Esophagus mucosa (tissue), 1 donor: ENCODE data around the gene SLCO4C1. TPM values are rescaled to one million over a fixed set of nuclear protein-coding genes. Genes with fewer than 3 reads are reported as not detected.

Experiments used
- ATAC-seq: fragments of 200-7000 bp; cut with Tn5 transposase; one replicate; pipeline ENCODE4 v1.9.1; 2020
- total RNA-seq: library from RNA; stranded (reverse); gene quantifications from one replicate; pipeline ENCODE4 v1.2.4, GENCODE V29; 2023
- donor health status: DM: yes; HTN: yes; CAD: no.

Gene SLCO4C1
- total RNA-seq, 1 donor from 2014 or later = not detected

- no peak for ATAC-seq
Observed at GRCh38 chr5:102270036-102270435, 26.0 kb downstream of the SLCO4C1 start.

DNA sequence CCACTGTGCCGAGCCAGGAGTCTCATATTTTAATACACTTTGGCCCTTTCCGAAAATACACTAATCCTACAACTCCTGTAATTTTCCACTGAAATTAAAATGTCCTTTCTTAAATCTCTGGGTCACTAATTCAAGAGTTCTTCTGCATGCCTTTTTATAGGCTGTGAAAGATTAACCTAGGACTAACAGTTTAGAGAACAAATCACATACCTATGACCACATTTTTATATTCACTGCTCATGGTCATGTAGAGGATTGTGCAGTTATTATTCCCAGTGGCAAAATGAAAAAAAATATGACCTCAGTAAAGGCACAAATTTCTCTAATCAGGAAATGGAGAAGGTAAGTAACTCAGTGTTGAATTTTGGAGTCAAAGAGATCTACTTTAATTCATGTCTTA, 33.4 kb downstream of the SLCO4C1 start:
- no peak for ATAC-seq

- no peak for ATAC-seq
Observed at GRCh38 chr5:102249381-102249780, 46.7 kb downstream of the SLCO4C1 start.

GRCh38 chr5:102243213-102243612, 52.9 kb downstream of the SLCO4C1 start:
- ATAC-seq = no peak

DNA sequence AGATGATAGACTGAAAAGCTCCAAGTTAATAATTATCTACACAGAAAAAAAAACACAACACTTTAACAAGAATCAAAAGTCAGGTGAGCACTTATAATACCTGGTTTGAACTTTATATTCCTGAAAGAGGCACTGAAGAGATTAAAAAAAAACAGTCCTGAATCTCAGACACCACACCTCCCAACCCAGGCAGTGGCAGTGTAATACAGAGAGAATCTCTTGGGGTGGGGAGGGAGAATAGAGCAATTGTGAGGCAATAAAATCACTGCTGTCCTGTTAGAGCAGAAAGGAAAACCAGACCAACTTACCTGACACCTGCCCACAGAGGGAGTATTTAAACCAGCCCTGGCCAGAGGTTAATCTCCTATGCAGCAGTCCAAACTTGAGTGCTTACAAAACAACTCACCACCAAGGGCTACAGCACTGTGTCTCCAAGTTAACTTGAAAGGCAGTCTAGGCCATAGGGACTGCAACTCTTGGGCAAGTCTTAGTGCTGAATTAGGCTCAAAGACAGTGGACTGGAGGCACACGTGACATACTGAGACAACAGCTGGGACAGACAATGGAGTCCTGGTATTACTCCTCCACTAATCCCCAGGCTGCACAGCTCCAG, 54.2 kb downstream of the SLCO4C1 start:
- ATAC-seq = no peak

GRCh38 chr5:102231693-102232619, 64.1 kb downstream of the SLCO4C1 start:
- ATAC-seq = no peak

DNA sequence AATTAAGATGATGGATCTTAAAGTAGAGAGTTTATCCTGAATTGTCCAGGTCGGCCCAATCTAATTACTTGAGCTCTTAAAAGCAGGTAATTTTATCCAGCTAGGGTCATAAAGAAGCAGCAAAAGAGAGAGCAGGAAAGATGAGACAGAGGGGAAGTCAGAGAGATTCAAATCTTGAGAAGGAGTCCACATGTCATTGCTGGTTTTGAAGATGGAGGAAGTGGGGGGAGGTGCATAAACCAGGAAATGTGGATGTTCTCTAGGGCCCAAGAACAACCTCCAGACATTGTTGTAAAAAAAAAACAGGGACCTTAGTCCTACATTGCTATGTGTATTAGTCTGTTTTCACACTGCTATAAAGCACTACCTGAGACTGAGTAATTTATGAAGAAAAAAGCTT, 66.4 kb downstream of the SLCO4C1 start:
- ATAC-seq = no peak

- no peak for ATAC-seq
Observed at GRCh38 chr5:102226321-102226720, 69.8 kb downstream of the SLCO4C1 start.

GRCh38 chr5:102223542-102224477, 72.3 kb downstream of the SLCO4C1 start:
- no peak for ATAC-seq

DNA sequence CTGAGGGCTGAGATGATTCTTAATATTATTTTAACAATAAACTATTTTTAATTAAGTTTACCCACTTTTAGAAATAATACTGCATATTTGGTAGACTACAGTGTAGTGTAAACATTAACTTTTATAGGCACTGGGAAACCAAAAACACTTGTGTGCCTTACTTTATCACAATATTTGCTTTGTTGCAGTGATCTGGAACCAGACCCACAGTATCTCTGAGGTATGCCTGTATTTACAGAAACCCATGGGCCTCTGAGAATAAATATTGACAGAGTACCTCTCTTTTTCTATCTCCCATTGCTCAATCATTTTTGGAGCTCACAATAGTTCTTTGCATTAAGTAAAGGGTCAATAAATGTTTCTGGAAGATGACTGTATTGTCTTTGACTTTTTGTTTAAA, 73.3 kb downstream of the SLCO4C1 start:
- ATAC-seq = no peak

DNA sequence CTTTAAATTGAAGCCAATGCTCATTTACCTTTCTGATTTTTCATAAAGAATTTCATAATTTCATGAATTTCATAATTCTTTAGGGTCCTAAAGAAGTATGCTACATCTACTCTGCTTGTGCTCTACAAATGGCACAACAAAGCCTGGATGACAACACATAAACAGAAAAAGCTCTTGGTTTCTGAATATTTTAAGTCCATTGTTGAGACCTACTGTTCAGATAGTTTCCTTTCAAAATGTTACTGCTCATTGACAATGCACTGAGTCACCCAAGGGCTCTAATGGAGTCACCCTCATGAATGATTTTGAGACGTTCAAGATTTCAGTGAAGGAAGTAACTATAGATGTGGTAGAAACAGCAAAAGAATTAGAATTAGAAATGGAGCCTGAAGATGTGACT, 74.1 kb downstream of the SLCO4C1 start:
- no peak for ATAC-seq

DNA sequence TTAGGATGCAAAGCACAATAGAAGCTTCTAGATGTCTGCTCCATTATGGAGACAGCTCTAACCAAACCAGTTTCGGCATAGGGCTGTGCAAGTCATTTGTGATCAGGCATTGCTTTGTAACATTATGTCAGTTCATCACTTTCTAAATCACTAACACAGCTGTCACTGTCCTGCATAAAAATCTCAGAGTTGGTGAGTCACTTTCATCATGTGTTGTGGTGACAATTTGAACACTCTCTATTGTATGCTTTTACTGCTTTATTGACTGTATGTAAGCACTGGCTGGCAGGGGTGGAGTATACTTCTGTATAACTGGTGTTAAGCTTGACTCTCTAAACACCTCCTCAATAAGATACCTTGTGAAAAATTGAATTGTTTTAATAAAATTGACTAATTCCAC, 77.9 kb downstream of the SLCO4C1 start:
- no peak for ATAC-seq

DNA sequence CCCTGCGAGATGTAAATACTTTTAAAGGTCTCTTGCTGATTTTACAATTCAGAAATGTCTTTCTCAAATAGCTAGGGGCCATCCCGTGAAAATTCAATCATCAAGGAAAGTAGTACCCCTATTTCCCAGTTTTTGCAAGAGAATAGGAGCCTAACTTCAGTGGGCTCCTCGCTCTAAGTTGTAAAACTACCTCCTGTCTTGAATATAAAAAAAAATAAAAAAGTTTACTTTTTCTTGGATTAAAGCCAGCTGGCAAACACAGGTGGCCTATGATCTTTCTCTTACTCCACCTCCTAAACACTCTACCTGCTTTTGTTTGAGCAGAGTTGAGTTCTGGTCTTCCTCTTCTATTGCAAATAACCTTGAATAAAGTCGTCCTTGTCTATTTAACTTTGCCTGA, 79.4 kb downstream of the SLCO4C1 start:
- no peak for ATAC-seq

DNA sequence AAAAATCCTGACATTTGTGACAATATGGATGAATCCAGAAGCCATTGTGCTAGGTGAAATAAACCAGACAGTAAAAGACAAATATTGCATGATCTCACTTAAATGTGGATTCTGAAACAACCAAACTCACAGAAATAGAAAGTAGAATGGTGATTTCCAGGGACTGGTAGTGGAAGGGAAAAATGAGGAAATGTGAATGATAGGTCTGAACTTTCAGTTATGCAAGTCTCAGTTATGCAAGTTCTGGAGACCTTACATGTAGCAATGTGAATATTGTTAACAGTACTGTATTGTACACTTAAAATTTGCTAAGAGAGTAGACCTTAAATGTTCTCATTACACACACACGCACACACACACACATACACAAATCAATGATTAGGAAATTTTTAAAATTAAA, 84.9 kb downstream of the SLCO4C1 start:
- ATAC-seq = no peak

DNA sequence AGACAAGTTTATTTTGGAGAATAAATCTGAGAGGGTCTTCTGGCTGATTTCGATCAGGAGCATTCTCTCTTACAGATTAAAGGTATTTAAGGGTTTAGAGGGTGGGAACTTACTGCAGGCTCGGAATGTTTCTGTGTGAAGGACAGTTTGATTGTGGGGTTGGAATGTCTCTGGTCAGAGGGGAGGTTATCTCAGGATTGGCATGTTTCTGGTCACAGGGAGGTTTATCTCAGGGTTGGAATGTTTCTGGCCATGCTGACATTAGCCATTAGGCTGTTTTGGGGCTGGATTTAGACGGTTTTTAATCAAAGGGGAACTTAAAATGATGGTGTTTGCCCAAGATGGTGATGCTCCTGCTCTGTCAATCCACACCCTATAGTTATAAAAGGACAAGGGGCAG, 95.2 kb downstream of the SLCO4C1 start:
- ATAC-seq = no peak

DNA sequence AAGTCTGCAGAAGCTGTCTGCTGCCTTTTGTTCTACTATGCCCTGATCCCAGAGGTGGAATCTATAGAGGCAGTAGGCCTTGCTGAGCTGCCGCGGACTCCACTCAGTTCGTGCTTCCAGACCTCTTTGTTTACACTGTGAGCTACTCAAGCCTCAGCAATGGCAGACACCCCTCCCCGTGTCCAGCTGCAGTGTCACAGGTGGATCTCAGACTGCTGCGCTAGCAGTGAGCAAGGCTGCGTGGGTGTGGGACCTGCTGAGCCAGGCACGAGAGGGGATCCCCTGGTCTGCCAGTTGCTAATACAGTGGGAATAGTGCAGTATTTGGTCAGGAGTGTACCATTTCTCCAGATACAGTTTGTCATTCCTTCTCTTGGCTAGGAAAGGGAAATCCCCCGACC, 99.6 kb downstream of the SLCO4C1 start:
- no peak for ATAC-seq

Other genes with a start within 250 kb of the SLCO4C1 start
- gene SLCO6A1, start 202.7 kb upstream of the SLCO4C1 start, total RNA-seq = not detected